Gastroesophageal sphincter (tissue), 3 donors: ENCODE data around the gene TRAF6.
"Not testable (repeated sequence)": the region's sequence is repeated elsewhere in the genome, so short reads cannot be mapped to it uniquely, and the experiment has no call there.

ENCODE experiments used
- POLR2A ChIP-seq, 2 donors: fragments of 450-650 bp; IDR thresholded peaks; one replicate each; pipeline ENCODE4 v1.6.1; 2017; ENCODE audit warnings: antibody characterized with exemption in 2 of 2, mild to moderate bottlenecking in 2 of 2, moderate library complexity in 1 of 2
- TF ChIP-seq, protein P1 (sequence below), 4 experiments: fragments of 200-600 bp in 2 of 4; fragments of 450-650 bp in 2 of 4; sonication (generic) in 1 of 4; IDR thresholded peaks; one replicate each; pipeline ENCODE4 v1.5.1; 2017 to 2019; ENCODE audit warnings: antibody characterized with exemption in 4 of 4, mild to moderate bottlenecking in 2 of 4, moderate library complexity in 2 of 4

DNA sequence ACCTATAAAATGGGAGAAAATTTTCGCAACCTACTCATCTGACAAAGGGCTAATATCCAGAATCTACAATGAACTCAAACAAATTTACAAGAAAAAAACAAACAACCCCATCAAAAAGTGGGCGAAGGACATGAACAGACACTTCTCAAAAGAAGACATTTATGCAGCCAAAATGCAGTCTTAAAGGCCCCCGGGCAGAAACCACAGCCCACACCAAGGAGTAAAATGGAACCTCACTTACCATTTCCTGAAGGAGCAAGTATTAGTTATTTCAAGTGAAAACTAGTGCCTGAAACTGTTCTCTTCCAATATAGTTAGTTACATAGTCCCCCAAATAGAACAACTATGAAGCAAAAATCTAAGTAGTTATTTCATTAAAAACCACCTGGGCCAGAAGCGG, 27.0 kb downstream of the TRAF6 start:
- TF ChIP-seq, protein P1, sequence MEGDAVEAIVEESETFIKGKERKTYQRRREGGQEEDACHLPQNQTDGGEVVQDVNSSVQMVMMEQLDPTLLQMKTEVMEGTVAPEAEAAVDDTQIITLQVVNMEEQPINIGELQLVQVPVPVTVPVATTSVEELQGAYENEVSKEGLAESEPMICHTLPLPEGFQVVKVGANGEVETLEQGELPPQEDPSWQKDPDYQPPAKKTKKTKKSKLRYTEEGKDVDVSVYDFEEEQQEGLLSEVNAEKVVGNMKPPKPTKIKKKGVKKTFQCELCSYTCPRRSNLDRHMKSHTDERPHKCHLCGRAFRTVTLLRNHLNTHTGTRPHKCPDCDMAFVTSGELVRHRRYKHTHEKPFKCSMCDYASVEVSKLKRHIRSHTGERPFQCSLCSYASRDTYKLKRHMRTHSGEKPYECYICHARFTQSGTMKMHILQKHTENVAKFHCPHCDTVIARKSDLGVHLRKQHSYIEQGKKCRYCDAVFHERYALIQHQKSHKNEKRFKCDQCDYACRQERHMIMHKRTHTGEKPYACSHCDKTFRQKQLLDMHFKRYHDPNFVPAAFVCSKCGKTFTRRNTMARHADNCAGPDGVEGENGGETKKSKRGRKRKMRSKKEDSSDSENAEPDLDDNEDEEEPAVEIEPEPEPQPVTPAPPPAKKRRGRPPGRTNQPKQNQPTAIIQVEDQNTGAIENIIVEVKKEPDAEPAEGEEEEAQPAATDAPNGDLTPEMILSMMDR (IDR thresholded peaks at IDR 0.05): not testable (repeated sequence)
- TF ChIP-seq POLR2A (IDR thresholded peaks at IDR 0.05): not testable (repeated sequence)
